Stimulated activated CD4-positive, alpha-beta T cell treated with anti-CD3 and anti-CD28 coated beads, Interleukin-15, amount 100 ng/mL, for 48 hours (primary cell): ENCODE data around the gene DNHD1.

ENCODE experiments used
- DNase-seq, 2 donors: peaks; one replicate each; pipeline ENCODE4 v3.0.0-alpha.2; 2020; ENCODE audit warnings: low read depth in 2 of 2

Gene DNHD1

GRCh38 chr11:6611092-6611962 lies 114.2 kb downstream of the DNHD1 start:
- no peak for DNase-seq

DNA sequence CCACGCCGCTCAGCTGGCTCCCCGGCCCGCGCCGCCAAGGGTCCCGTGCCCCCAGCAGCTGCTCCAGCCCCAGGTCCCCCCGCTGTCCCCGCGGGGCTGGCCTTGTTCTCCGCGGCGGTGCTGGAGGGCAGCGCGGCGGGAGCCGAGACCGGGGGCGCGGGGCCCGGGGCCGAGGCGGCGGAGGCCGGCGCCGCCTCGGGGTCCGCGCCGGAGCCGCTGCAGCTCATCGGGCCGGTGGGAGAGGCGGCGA lies 114.8 kb downstream of the DNHD1 start:
- DNase-seq = no peak

- DNase-seq = peak; percentile 90 to 94
Measured at GRCh38 chr11:6612213-6613041, 115.3 kb downstream of the DNHD1 start, which contains the start of gene TAF10. Gene TAF10 (minus strand): TSS chr11:6612216. CDS start chr11:6612189, 27 bp downstream.

DNA sequence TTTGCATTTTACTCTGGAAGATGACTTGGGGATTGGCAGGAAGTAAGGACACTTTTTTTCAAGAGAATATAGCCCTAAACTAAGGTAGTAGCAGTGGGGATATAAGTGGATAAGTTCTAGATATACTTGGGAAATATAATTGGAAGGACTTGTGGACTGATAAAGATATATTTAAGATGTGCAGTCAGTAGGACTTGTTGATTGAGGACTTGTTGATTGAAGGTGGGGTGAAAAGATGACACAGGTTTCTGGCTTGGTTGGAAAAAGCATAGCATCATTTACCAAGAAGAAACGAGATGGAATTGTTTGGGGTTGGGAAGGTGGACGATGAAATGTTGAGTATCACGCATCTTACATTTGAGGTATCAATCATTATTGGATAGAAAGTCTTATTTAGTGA lies 116.4 kb downstream of the DNHD1 start:
- DNase-seq = no peak

DNA sequence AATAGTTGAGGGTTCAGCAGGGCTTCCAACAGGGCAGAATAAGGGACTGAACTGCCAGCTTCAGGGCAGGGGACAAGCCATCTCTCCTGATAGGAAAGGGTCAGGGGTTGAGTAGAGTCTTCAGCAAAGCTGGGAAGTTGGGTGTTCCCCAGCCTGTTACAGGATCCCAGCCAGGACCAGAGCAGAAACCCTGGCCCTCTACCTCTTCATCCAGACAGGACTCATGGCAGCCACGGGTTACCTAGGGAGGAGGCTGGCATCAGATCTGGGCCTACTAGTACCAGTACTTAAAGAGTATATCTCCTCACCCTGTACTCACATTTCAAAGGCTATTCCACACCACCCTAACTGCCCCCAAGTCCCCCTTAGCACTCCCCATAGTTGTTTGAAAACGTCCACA lies 117.4 kb downstream of the DNHD1 start:
- no peak for DNase-seq

DNA sequence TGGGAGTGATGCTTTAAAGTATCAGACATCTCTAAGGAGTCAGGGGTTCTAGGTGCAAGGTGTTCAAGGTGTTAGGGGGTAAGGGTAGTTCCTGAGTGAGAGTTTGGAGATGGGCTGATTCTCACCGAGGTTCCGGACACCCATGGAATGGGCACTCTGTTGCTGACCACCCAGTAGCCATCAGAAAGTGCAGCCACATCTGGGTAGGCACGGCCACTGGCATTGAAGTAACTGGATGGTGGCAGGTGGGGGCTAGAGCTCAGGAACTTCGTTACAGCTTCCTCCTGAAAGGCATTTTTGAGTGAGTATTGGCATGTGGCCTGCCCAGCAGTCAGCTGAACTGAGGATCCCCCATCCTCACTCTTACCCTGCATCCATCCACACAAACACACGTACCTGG lies 118.0 kb downstream of the DNHD1 start:
- no peak for DNase-seq

DNA sequence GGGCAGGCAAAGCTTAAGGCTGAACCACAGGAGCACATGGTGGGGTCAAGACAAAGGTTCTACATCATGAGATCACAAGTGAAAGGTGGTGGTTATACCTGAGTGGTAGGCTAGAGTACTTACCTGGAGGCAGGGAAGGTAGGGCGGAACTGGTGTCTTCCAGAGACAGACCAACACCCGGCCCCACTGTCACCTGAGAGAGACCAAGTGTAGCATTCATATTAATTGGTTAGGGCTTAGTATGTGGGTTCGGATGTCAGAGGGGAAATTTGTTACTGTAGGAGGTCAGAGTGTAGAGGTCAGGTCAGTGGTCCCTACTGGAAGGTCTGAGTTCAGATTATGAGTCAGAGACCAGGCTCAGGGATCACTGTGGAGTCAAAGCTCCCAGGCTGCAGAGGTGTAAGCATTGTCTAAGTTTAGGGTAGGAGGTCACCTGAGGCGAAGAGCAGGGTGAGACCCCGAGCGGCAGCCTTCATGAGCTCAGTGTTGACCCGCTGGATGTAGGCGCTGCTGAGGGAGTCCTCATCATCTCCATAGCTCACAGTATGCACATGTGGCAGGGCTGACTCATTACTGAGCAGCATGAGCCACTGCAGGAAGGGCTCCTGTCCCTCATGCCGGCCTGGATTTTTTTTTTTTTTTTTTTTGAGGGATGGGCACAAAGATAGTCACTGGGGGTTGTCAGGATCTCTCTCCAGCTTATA lies 119.0 kb downstream of the DNHD1 start:
- no peak for DNase-seq

DNA sequence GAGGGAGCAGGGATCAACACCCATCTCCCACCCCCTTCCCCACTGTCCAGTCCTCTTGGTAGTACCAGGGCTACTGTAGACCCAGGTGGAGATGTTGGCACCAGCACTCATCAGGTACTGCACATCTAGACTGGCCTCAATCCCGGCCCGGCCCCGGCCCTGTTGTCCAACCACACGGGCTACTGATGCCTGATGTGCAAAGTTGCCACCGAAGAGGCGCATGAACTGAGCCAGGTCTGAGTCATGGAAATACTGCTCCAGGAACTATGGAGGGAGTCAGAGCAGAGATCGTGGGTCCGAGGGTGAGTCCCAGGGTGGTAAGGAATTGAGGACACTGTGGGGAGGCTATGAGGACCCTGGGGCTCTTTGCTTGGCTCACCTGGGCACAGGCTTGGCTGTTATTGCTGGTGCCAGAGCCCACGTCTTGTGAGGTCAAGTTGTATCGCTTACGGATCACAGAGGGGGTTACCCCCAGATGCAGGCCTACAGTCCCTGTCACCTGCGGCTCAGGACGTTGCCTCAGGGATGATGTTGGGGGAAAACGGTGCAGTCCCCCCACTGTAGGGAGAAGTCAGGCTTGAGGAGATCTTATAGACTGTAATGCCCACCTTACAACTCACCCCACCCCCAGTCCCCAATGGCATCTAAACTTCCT lies 119.6 kb downstream of the DNHD1 start:
- DNase-seq = no peak

GRCh38 chr11:6617315-6617781 lies 120.3 kb downstream of the DNHD1 start:
- DNase-seq = no peak

- peak; percentile 36 to 51 for DNase-seq
Measured at GRCh38 chr11:6618117-6619003, 121.3 kb downstream of the DNHD1 start.

- DNase-seq = peak; percentile 71 to 85
Measured at GRCh38 chr11:6619004-6619745, 122.1 kb downstream of the DNHD1 start, which contains the start of gene TPP1. Gene TPP1 (minus strand): TSS chr11:6619422. CDS start chr11:6619400, 22 bp downstream.

DNA sequence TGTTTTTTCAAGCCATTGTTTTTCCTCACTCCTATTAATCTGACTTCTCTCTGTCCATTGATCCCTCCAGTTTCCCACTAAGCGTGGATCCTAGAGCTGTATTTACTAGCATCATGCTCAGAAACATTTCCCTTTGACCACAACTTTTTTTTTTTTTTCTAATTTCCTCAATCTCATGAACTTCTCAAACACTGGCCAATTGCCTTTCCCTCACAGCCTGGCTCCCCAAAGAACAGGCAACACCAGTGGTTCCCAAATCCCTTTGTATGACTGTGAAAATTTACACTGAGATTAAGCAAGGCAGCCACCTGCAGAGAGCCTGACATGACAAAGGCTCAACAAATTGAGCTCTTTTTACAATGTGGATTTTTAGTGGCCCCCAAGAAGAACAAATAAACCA lies 123.6 kb downstream of the DNHD1 start:
- no peak for DNase-seq
